KOPT-K1 (cell line): Measurements from ENCODE around the gene TRIM16.
A peak's percentile ranks its signal among the peaks of the same experiment; 100 is the strongest.
"Not testable (repeated sequence)": the region's sequence is repeated elsewhere in the genome, so short reads cannot be mapped to it uniquely, and the experiment has no call there.

Source experiments
- H3K27ac ChIP-seq: fragments of 200-600 bp; sonication (generic); 2 replicates; pipeline ENCODE4 v1.5.1; 2016; ENCODE audit warnings: antibody characterized with exemption, mild to moderate bottlenecking, low read depth, low read length; ENCODE audit not compliant: poor library complexity, severe bottlenecking
- H3K36me3 ChIP-seq: fragments of 200-600 bp; sonication (generic); 2 replicates; pipeline ENCODE4 v1.5.1; 2017; ENCODE audit warnings: antibody characterized with exemption, mild to moderate bottlenecking, low read length, moderate library complexity; ENCODE audit not compliant: insufficient read depth
- H3K9me3 ChIP-seq: fragments of 200-600 bp; sonication (generic); 2 replicates; pipeline ENCODE4 v1.5.1; 2017; ENCODE audit warnings: antibody characterized with exemption, low read length, mild to moderate bottlenecking; ENCODE audit not compliant: insufficient read depth, poor library complexity, severe bottlenecking

Gene TRIM16

DNA sequence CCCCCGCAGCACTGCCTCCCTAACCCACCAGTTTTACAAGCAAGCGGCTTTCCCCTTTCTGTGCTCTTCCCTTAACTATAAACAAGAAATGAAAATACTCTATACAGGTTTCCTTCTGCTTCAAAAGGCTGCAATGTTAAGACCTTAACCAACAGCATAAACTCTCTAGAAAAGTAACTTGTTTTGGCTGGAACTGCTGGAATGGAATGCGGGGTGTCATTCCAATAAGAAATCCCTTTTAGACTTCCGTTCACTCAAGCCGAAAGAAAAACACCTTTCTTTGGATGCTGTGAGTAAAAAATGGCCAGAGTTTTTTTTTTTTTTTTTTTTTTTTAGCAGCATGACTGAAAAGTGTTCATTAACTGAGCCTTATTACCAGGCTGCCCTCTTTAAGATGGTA is 92.1 kb downstream of the TRIM16 start:
- H3K9me3 ChIP-seq, H3K36me3 ChIP-seq: not testable (repeated sequence)
- H3K27ac ChIP-seq: peak overlapping the region; percentile 72

DNA sequence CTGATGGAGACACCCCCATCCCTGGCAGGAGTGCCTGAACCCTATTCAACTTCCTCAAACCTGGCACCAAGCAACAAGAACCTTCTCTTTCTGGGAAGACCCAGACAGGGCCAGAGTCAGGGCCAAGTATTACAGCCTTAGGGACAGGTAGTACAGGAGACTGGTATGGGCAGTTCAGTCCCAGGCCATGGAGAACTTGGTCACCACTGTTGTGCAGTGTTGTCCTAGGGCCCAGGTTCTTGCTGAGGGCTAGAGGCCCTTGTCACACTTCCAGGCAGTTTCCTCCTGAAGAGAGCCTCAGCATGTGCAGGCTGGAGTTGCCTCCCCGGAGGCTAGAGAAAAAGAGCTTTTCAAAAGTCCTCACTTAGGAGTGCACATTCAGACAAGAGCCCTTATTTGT is 93.3 kb downstream of the TRIM16 start:
- peak overlapping the region; percentile 72 for H3K27ac ChIP-seq

DNA sequence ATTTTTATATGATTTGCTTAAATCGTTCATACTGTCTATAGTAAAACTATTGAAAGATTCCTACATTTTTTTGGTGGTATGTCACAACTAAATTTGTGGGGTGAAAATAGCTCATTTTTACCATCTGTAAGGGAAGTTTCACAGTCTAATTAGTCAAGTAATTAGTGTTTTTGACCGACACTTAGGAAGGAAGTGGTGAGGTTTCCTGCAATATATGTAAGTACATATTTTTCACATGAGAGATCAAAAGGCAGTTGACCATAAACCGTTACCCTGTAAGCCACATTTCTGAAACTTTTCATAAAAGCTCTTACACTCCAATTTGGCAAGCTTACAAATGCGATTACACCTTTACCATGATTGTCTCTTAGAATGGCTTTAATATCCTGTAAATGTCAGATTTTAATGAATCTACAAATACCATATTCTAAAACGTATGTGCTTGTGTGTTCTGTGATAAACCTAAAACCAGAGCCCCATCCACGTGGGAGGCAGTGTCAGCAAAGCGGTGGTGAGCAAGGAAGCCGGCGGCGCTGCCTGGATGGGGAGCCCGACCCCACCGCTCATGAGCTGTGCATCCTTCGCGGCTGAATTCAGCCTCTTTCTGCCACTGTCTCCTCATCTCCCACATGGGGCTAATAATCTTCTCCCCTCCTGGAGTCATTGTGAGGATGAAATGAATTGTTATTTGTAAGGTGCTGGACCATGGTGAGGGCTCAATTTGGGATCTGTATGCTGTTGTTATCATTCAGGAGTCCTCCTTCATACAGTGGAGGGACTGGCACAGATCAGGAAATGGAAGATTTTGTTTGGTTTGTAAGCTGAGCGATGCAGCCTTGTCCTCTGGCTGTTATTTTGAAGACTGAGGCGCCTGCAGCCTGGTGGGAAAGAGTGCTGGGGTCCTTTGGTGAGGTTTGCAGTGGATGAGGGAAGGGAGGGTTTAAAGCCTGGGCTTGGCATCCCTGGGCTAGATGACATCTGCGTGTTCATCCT is 94.3 kb downstream of the TRIM16 start:
- peak overlapping the region; percentile 72 for H3K27ac ChIP-seq
- not testable (repeated sequence) for H3K9me3 ChIP-seq, H3K36me3 ChIP-seq

More for the DNA sequence above, 93.3 kb downstream of the TRIM16 start:
- H3K9me3 ChIP-seq, H3K36me3 ChIP-seq: not testable (repeated sequence)

DNA sequence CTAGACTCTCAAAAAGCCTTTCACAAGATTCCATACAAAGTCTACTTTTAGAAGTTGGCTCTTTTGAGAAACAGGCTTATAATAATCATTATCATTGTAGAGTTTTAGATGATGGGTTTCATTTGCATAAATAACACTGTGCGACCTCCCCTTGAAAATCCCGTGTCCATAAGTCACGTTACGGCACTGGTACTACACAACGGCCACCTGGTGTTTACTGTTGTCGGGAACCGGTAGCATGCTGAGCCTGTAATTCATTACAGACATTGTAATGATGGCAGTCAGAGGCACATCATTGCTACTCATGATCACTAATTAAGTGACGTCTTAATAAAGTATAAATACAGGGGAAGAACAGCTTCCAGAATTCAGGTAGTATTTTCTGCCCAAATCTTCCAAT is 96.1 kb downstream of the TRIM16 start:
- H3K27ac ChIP-seq: peak overlapping the region; percentile 72
- not testable (repeated sequence) for H3K36me3 ChIP-seq, H3K9me3 ChIP-seq

DNA sequence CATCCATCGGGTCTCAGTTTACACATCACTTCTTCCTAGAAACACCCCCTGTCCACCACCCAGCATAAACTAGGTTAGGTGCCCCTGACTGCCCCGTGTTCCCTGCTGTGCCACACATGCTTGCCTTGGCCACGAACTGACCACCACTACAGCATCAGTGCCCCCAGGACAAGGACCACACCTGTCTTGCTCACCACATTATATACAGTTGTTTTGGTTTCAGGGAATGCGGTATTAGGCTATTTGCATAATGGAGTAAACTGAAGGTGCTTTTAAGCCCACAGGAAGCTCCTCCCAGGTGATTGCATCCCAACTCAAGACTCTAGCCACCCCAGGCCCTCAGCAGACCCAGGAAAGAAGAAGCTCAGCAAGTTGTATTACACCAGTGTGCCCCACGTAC is 100.8 kb downstream of the TRIM16 start:
- H3K27ac ChIP-seq, H3K36me3 ChIP-seq, H3K9me3 ChIP-seq: not testable (repeated sequence)

DNA sequence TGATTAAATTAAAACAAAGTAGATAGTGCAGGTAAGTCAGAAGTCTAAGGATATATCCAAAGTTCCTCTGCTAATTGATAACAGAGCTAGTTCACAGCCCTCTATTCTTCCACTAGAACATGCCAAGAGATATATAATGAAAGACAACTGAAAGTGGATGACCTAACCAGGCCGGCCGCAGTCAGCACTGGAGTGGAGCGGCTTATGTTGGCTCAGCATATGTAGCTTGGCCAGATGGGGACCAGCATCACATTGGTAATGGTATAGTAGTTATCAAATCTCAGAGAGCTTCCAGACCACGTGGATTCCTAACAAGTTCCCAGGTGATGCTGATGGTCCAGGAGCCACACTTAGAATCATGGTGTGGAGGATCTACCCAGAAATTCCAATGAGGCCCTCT is 102.6 kb downstream of the TRIM16 start:
- H3K9me3 ChIP-seq, H3K36me3 ChIP-seq, H3K27ac ChIP-seq: not testable (repeated sequence)
